HepG2 (cell line): ENCODE results near the gene CCDC70. TPM values are rescaled to one million over a fixed set of nuclear protein-coding genes. Genes with fewer than 3 reads are reported as not detected.
"Not testable (repeated sequence)": the region's sequence is repeated elsewhere in the genome, so short reads cannot be mapped to it uniquely, and the experiment has no call there.

ENCODE experiments used
- ATAC-seq: fragments of 200-7000 bp; cut with Tn5 transposase; 3 replicates; pipeline ENCODE4 v1.9.1; 2020; ENCODE audit warnings: mild to moderate bottlenecking, moderate library complexity
- BruUV-seq: library from RNA; stranded (reverse); fragments of 400-500 nt; replicated peaks from 2 replicates; lab custom pipeline; 2021; lab: Mats Ljungman, UMichigan
- CTCF ChIA-PET: fragments of 300-600 bp; formaldehyde crosslinking; extraction: SDS; loops from one replicate; lab custom pipeline; 2021; ENCODE audit warnings: low total read pairs, inconsistent platforms, low intra/inter-chr PET ratio; lab: Yijun Ruan, JAX
- POLR2A ChIA-PET: fragments of 350-600 bp; sonication (Branson Sonifier 250); formaldehyde crosslinking; loops from one replicate; lab custom pipeline; 2020; ENCODE audit warnings: antibody characterized with exemption, inconsistent platforms; lab: Yijun Ruan, JAX
- DNase-seq: peaks from one replicate; pipeline ENCODE4 v3.0.0-alpha.2; 2015; ENCODE audit warnings: low spot score
- FAIRE-seq: peaks from 3 replicates; lab custom pipeline; 2011; peaks lifted over from hg19 to GRCh38; lab: Jason Lieb, UNC
- H2AFZ ChIP-seq: one replicate; pipeline ENCODE4 v1.6.1; 2011; ENCODE audit warnings: low read length, inconsistent platforms
- H3K27ac ChIP-seq: fragments of 300-600 bp; 3 replicates; pipeline ENCODE4 v1.8.0; 2011; ENCODE audit warnings: mixed run types, mild to moderate bottlenecking, mixed read lengths, low read length, inconsistent platforms; ENCODE audit not compliant: insufficient read depth; ENCODE audit errors: extremely low read length
- H3K27me3 ChIP-seq, 2 experiments: fragments of 200-600 bp in 1 of 2; 2 replicates in 1 of 2; 3 replicates in 1 of 2; pipeline versions ENCODE4 v1.6.0 to v1.8.0; 2011; ENCODE audit warnings: low read length in 2 of 2, mild to moderate bottlenecking in 2 of 2, moderate library complexity in 2 of 2, inconsistent platforms in 1 of 2; ENCODE audit not compliant: insufficient read depth in 2 of 2, control insufficient read depth in 1 of 2
- H3K36me3 ChIP-seq, 2 experiments: fragments of 200-600 bp in 1 of 2; replicated peaks in 1 of 2; 2 replicates in 1 of 2; 3 replicates in 1 of 2; pipeline versions ENCODE4 v1.5.1 to v1.8.0; 2011; ENCODE audit warnings: low read length in 2 of 2, inconsistent platforms in 1 of 2; ENCODE audit not compliant: insufficient read depth in 2 of 2, control insufficient read depth in 1 of 2
- H3K4me1 ChIP-seq: 2 replicates; pipeline ENCODE4 v1.5.1; 2012; ENCODE audit warnings: low read length, inconsistent platforms; ENCODE audit not compliant: insufficient read depth
- H3K4me2 ChIP-seq: 2 replicates; pipeline ENCODE4 v1.6.0; 2011; ENCODE audit warnings: low read depth, low read length, inconsistent platforms
- H3K4me3 ChIP-seq, 3 experiments: fragments of 200-600 bp in 1 of 3; sonication (generic), shearing (Covaris generic) in 1 of 3; replicated peaks in 1 of 3; 2 replicates each; pipeline ENCODE4 v1.5.1; 2011 to 2016; ENCODE audit warnings: low read length in 3 of 3, inconsistent platforms in 2 of 3, low read depth in 2 of 3, mild to moderate bottlenecking in 2 of 3, control low read depth in 1 of 3, mixed read lengths in 1 of 3; ENCODE audit not compliant: insufficient read depth in 1 of 3
- H3K79me2 ChIP-seq: one replicate; pipeline ENCODE4 v1.6.1; 2011; ENCODE audit warnings: low read length, inconsistent platforms; ENCODE audit not compliant: insufficient read depth
- H3K9ac ChIP-seq: 2 replicates; pipeline ENCODE4 v1.6.0; 2011; ENCODE audit warnings: mild to moderate bottlenecking, low read depth, low read length, inconsistent platforms; ENCODE audit not compliant: insufficient read depth
- H3K9me3 ChIP-seq: 2 replicates; pipeline ENCODE4 v1.5.1; 2012; ENCODE audit warnings: mild to moderate bottlenecking, low read length
- H4K20me1 ChIP-seq: 2 replicates; pipeline ENCODE4 v1.6.0; 2011; ENCODE audit warnings: inconsistent platforms, mild to moderate bottlenecking, low read length, moderate library complexity; ENCODE audit not compliant: insufficient read depth
- SIN3B ChIP-seq: fragments of 150-350 bp; IDR thresholded peaks from 2 replicates; pipeline ENCODE4 v1.6.1; 2014; ENCODE audit warnings: low read length
- TAF15 ChIP-seq: fragments of 200-400 bp; formaldehyde crosslinking; IDR thresholded peaks from one replicate; pipeline ENCODE4 v1.6.1; 2018; ENCODE audit warnings: mild to moderate bottlenecking, low read depth, low read length; ENCODE audit not compliant: poor library complexity, severe bottlenecking
- TBX3 ChIP-seq: fragments of 450-650 bp; IDR thresholded peaks from 2 replicates; pipeline ENCODE4 v1.6.1; 2017; ENCODE audit warnings: antibody characterized with exemption, mild to moderate bottlenecking, inconsistent platforms, borderline replicate concordance
- ZSCAN21 ChIP-seq: sonication (generic); formaldehyde crosslinking; IDR thresholded peaks from 2 replicates; pipeline ENCODE4 v1.8.0; 2022; ENCODE audit warnings: mild to moderate bottlenecking, missing genetic modification reagents, moderate library complexity, borderline replicate concordance
- WGBS: methylation state at CpG from one replicate; pipeline ENCODE4 v1.1.6; 2017; ENCODE audit warnings: low lambda C conversion rate; 5-methylcytosine and 5-hydroxymethylcytosine counted together
- in situ Hi-C: cut with HindIII; loops from 2 replicates; pipeline ENCODE4 v1.10.0; 2017; ENCODE audit warnings: low pct_unique_long_range_greater_than_20kb; ENCODE audit not compliant: extremely low pct_ligation_motif_present
- intact Hi-C: fragments of 100-400 bp; cut with micrococcal nuclease; formaldehyde crosslinking; loops from one replicate; pipeline ENCODE4 v1.10.0; 2022; ENCODE audit not compliant: unreplicated experiment
- polyA plus RNA-seq, 8 experiments: library from polyadenylated mRNA; depleted of rRNA in 3 of 8; stranded (reverse) in 7 of 8; unstranded in 1 of 8; fragments of >200 nt; fragmentation: Illumina TruSeq in 4 of 8; extraction: Trizol in 4 of 8; gene quantifications; 2 replicates each; pipeline versions ENCODE4 v1.2.1 to v1.2.3, GENCODE V29; 2011 to 2016; ENCODE audit warnings: low read depth in 4 of 8, missing spikeins in 1 of 8, mixed read lengths in 1 of 8; ENCODE audit not compliant: insufficient read depth in 1 of 8
- total RNA-seq, 5 experiments: library from RNA; depleted of rRNA; stranded (reverse); fragments of >200 nt; fragmentation: Illumina TruSeq; extraction: Trizol; gene quantifications; 2 replicates each; pipeline ENCODE4 v1.2.3, GENCODE V29; 2016; ENCODE audit warnings: low read depth in 1 of 5
- TF ChIP-seq, protein P1 (sequence below), 2 experiments: IDR thresholded peaks; 2 replicates each; pipeline ENCODE4 v1.6.1; 2011 to 2012; ENCODE audit warnings: low read length in 2 of 2, borderline replicate concordance in 1 of 2, low read depth in 1 of 2, mild to moderate bottlenecking in 1 of 2, moderate library complexity in 1 of 2
- TF ChIP-seq, protein P2 (sequence below): sonication (generic); formaldehyde crosslinking; IDR thresholded peaks from 2 replicates; pipeline ENCODE4 v1.5.0; 2020; ENCODE audit warnings: missing genetic modification reagents
- TF ChIP-seq, protein P3 (sequence below): sonication (generic); formaldehyde crosslinking; IDR thresholded peaks from 2 replicates; pipeline ENCODE4 v1.4.0; 2020; ENCODE audit warnings: missing genetic modification reagents

Gene CCDC70
- total and polyA plus RNA-seq, 2 of the 13 experiments (the other 11 are each of a cell fraction or from before 2014, with no cell fraction given): 0.13 TPM; not detected in 1

DNA sequence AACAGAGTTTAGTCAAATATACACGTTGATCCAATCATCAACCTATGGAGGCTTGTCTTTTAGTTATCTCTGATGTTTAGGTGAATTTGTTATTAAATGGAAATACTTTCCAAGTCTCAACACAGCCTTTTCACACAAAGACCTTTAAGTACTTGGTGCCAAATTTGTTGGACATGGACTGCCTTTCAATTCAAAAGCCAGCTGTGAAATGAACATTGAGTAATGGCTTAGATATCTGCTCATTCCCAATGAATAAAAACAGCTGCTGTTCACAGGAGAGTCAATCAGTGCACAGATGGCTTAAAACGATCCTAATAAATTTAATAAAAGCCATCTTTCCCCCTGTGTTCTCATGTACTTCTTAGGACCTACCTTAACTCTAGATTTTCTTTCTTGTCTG, 37.9 kb upstream of the CCDC70 start (continued):
- TF ChIP-seq, protein P1, sequence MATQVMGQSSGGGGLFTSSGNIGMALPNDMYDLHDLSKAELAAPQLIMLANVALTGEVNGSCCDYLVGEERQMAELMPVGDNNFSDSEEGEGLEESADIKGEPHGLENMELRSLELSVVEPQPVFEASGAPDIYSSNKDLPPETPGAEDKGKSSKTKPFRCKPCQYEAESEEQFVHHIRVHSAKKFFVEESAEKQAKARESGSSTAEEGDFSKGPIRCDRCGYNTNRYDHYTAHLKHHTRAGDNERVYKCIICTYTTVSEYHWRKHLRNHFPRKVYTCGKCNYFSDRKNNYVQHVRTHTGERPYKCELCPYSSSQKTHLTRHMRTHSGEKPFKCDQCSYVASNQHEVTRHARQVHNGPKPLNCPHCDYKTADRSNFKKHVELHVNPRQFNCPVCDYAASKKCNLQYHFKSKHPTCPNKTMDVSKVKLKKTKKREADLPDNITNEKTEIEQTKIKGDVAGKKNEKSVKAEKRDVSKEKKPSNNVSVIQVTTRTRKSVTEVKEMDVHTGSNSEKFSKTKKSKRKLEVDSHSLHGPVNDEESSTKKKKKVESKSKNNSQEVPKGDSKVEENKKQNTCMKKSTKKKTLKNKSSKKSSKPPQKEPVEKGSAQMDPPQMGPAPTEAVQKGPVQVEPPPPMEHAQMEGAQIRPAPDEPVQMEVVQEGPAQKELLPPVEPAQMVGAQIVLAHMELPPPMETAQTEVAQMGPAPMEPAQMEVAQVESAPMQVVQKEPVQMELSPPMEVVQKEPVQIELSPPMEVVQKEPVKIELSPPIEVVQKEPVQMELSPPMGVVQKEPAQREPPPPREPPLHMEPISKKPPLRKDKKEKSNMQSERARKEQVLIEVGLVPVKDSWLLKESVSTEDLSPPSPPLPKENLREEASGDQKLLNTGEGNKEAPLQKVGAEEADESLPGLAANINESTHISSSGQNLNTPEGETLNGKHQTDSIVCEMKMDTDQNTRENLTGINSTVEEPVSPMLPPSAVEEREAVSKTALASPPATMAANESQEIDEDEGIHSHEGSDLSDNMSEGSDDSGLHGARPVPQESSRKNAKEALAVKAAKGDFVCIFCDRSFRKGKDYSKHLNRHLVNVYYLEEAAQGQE (IDR thresholded peaks at IDR 0.05; ENCODE audit: borderline replicate concordance in 1 of 2, low read depth in 1 of 2, low read length in 2 of 2): no peak
- no peak for TF ChIP-seq ZSCAN21 (CRISPR knock-in tag)
- TF ChIP-seq, protein P2, sequence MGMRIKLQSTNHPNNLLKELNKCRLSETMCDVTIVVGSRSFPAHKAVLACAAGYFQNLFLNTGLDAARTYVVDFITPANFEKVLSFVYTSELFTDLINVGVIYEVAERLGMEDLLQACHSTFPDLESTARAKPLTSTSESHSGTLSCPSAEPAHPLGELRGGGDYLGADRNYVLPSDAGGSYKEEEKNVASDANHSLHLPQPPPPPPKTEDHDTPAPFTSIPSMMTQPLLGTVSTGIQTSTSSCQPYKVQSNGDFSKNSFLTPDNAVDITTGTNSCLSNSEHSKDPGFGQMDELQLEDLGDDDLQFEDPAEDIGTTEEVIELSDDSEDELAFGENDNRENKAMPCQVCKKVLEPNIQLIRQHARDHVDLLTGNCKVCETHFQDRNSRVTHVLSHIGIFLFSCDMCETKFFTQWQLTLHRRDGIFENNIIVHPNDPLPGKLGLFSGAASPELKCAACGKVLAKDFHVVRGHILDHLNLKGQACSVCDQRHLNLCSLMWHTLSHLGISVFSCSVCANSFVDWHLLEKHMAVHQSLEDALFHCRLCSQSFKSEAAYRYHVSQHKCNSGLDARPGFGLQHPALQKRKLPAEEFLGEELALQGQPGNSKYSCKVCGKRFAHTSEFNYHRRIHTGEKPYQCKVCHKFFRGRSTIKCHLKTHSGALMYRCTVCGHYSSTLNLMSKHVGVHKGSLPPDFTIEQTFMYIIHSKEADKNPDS (CRISPR knock-in tag): no peak
- TF ChIP-seq SIN3B: no peak
- TF ChIP-seq, protein P3, sequence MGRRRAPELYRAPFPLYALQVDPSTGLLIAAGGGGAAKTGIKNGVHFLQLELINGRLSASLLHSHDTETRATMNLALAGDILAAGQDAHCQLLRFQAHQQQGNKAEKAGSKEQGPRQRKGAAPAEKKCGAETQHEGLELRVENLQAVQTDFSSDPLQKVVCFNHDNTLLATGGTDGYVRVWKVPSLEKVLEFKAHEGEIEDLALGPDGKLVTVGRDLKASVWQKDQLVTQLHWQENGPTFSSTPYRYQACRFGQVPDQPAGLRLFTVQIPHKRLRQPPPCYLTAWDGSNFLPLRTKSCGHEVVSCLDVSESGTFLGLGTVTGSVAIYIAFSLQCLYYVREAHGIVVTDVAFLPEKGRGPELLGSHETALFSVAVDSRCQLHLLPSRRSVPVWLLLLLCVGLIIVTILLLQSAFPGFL: no peak
- TF ChIP-seq TBX3: no peak
- TF ChIP-seq TAF15: no peak

DNA sequence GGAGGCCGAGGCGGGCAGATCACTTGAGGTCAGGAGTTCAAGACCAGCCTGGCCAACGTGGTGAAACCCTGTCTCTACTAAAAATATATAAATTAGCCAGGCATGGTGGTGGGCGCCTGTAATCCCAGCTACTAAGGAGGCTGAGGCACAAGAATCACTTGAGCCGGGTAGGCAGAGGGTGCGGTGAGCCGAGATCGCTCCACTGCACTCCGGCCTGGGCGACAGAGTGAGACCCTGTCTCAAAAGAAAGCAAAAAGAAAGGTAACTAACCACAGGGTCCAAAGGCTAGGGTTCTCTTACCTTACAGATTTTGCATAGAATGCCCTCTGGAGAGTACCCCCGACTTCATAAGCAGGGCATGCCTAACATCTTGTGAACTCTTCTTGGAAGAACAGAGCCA, 37.1 kb upstream of the CCDC70 start:
- intact Hi-C loops, H3K9ac ChIP-seq, CTCF ChIA-PET, H2AFZ ChIP-seq, H3K36me3 ChIP-seq, DNase-seq, in situ Hi-C loops, FAIRE-seq, H4K20me1 ChIP-seq, H3K27ac ChIP-seq, POLR2A ChIA-PET, ATAC-seq, H3K4me3 ChIP-seq, H3K27me3 ChIP-seq, H3K4me2 ChIP-seq, H3K9me3 ChIP-seq, H3K79me2 ChIP-seq, BruUV-seq, H3K4me1 ChIP-seq: not testable (repeated sequence)
- 92% methylated on average over 11 of the region's 11 CpGs for WGBS
